ENCODE measurements around the gene CEP104.

Gene CEP104

GRCh38 chr1:3856923-3857790, at the start of gene CEP104, which contains the start of gene DFFB:
TSS of gene CEP104 (minus strand) at chr1:3857211. CDS start at chr1:3852407, 4,804 bp downstream.
TSS of gene DFFB (plus strand) at chr1:3857476. CDS start at chr1:3857604, 128 bp downstream.
- DNase-seq (ENCODE audit: insufficient read length, low spot score) = peak; percentile 97
- peak; percentile 93 for FAIRE-seq

DNA sequence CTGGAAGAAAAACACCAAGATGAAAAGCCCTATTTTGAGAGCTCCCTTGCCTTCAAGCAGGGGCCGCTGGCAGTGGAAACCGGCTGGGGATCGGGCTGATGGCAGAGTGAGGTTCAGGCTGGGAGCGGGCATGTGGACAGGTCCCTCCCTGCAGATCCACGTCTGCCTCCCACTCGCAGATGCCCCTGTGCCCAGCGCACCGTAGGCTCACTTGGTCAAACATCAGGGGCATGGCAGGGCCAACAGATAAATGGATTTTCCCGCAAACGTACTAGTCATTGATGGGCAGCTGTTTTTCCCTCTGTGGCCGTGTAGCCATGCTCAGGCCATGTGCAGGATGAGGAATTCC, 49.6 kb upstream of the CEP104 start:
- FAIRE-seq = no peak
- DNase-seq (ENCODE audit: insufficient read length, low spot score) = no peak

DNA sequence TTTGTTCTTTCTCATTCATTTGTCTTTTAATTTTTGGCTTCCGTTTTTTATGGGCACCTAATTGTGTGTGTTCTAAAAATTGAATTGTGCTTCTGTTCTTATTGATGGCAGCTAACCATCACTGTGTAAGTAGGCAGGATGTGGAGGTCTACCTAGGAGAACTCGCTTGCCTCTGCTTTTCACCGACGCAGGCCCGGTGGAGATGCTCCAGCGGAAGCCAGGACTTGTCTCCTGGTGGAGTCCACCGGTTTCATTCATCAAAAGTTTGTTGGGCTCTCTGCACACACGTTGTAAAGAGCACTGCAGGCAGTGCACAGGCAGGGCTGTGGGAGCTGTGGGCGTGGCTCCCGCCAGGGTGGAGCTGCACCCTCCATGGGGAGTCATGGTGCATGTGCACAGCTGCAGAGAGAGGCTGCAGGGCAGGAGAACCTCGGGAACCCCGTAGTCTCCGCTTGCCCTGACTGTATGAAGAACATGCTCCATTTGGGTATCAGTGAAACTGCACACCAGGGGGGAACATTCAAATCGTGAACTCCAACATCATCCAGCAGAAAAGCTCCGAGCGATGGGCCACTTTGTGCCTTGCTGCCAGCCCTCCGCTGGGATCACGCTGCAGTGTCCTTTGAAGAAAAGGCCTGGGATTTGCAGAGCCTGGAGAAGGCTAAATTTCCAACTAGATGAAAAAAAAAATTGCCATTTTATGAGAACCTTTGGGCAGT, 49.1 kb upstream of the CEP104 start:
- no peak for FAIRE-seq

DNA sequence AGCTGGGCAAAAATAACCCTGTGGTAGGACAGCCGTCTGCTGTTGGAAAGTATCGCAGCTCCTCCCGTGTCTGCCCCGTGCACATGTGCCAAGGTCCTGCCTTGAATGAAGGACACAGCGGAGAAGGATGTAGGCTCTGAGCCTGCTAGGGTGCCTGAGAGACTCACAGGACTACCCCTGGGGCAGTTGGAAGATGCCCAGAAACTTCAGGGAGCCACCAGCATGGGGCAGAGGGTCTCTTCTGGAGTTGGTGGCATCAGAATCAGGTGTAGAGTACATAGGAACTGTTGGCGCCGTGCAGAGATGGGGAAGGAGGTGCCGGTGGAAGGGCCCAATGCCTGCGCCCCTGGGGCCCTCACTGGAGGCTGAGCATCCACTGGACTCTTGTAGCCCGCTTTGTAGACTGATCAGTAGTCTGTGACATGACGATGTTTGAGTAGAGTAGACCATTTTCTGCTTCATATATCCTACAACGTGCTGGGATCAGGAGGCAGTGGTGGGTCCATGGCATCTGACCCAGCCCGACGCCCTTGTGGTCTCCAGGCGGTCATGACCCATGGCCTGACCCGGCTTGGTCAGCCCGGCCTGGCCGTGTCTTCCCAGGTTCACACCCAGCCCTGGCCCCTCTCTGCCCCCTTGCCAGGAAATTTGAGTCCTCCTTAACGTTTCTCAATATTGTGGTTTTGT, 48.4 kb upstream of the CEP104 start:
- DNase-seq (ENCODE audit: insufficient read length, low spot score) (no peak), FAIRE-seq (no peak)

More for the DNA sequence above, 49.1 kb upstream of the CEP104 start:
- no peak for DNase-seq (ENCODE audit: insufficient read length, low spot score)

DNA sequence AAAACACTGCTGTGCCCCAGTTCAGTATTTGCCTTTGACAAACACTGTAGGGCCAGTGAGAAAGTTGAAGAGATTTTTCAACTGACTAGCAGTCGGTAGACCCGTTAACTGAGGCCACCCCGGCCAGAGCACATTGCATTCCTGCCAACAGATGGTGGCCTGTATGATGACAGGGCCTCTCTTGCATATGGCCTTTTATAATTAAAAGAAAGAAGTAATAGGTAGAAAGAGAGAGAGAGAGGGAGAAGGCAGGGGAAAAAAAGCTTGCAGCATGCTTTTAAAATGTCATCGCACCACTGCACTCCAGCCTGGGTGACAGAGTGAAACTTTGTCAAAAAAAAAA, 47.8 kb upstream of the CEP104 start:
- no peak for DNase-seq (ENCODE audit: insufficient read length, low spot score)
- FAIRE-seq = no peak

- DNase-seq (ENCODE audit: insufficient read length, low spot score) = no peak
- FAIRE-seq = no peak
Observed at GRCh38 chr1:3904006-3904842, 47.2 kb upstream of the CEP104 start.

DNA sequence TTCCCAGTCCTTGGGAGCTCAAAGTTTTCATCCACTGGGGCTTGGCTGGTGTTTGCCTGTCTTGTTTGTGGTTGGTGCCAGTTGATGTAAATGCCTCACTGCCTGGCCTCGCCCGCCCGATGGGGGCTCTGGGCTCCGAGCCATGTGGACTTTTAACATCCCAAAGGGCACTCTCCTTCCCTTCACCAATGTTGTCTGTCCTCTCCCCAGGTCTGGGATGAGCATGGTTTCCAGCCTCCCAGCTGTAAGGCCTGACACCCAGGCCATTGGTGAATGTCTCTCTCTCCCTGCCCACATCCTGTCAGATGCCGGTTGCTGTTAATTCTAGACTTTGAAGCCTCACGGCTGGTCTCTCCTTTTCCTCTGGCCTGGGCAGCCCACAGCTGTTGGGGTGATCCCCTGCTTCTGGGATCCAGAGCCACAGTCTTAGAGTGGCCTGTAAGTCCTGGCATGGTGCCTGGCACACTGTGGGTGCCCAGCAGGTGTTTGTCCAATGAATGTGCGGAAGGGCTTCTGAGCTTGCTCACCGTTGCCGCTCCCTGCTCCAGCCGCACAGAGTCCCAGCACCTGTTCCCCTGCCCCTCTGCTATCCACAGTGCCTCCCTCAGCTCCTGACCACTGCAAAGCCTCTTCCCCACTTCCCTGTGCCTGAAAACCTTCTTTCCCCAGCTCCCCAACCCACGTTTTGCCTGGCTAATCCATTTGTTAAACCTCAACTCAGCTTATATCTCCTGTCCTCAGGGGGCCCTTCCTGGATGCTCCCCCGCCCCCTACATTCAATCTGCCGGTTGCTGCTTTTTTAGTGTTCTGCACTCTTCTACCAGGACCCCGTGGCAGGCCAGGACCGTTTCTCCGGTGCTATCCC, 46.4 kb upstream of the CEP104 start:
- no peak for FAIRE-seq

DNA sequence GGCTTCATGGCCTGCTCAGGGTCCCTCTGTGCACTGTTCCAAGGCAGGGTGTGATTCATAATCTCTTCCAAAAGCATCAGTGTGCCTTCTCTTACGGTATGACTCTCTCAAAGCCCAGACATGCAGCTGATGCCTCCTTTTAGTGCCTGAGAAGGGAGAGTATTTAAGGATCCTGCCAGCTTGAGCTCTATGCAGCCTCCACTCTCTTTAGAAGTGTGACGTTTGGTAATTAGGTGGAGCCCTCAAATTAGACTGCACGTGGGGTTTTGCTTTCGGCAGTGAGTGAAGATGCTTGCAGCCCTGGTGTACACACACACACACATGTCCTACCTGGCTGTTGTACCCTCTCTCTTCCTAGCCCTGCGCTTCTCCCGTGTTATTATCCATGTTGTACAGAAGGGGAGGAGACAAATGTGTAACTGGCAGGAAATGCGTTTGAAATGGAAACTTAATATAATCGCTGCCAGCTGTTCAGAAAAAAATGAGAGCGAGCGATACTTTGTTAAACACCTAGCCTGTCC, 45.6 kb upstream of the CEP104 start:
- FAIRE-seq (no peak), DNase-seq (ENCODE audit: insufficient read length, low spot score) (no peak)

More for the DNA sequence above, 46.4 kb upstream of the CEP104 start:
- DNase-seq (ENCODE audit: insufficient read length, low spot score) = no peak

DNA sequence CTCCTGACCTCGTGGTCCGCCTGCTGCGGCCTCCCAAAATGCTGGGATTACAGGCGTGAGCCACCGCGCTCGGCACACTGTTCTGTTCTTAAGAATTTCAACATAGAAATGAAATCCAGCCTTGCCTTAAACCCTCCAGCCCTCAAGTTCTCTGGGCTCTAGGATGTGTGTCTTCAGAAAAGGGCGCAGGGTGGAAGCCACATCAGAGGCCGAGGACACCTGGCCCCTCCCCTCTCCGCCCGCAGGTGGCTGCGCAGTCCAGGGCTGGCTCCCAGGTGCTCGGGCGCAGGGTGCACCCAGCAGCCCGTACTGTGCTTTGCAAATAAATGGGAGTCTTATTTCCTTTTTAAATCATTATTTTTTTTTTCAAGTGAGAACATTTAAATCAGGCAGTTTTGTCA, 45.1 kb upstream of the CEP104 start:
- FAIRE-seq (no peak), DNase-seq (ENCODE audit: insufficient read length, low spot score) (no peak)

DNA sequence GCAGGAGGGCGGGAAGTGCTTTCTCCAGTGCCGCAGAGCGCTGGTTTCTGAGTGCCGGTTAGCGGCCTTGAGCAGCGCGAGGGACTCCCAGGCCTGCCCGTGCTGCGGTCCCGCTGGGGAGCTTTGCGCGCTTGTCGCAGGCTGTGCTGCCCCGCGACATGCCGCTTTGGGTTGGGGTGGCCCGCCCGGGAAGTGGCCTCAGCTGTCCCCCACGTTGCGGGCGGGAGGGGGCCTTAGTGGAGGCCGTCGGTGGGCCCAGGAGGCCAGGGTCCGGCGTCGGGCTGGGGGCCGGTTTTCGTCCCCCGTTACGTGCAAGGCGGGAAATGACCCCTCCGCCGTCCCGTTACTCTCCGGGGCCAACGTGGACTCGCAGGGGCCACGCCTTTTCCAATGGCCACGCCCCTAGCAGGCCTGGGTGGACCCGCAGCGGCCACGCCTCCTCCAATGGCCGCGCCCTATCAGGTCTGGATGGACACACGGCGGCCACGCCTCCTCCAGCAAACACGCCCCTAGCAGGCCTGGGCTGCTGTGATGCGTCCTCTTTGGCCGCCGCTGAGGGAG, 44.0 kb upstream of the CEP104 start:
- FAIRE-seq = peak; percentile 97
- peak; percentile 92 for DNase-seq (ENCODE audit: insufficient read length, low spot score)

DNA sequence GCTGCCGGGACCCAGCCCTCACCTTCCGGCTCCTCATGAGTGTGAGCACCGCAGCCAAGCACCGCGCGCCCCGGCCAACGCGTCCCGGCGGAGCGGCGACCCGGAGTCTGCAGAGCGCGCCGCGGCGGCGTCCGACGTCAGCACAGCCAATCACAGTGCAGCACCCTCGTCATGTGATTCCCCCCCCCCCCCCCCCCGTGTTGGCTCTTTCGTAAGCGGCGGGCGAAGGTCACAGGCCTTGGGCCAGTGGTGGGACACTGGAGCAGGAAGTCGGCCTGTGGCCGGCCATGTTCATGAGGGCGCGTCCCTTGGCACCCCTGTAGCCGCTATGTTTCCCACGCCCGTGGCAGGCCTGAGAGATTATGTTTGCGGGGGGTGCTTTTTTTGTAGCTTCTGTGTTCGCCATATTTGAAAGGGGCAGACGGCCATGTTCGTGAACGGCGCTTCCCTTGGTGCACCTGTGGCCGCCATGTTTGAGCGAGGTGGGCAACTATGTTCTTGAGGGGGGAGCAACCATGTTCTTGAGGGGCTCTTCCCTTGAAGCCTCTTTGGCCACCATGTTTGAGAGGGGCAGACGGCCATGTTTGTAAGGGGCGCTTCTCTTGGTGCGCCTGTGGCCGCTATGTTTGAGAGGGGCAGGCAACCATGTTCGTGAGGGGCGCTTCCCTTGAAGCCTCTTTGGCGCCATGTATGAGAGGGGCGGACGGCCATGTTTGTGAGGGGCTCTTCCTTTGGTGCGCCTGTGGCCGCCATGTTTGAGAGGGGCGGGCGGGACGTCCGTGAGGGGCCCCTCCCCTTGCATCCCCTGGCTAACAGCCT, 43.3 kb upstream of the CEP104 start, which contains the start of gene C1orf174:
TSS of gene C1orf174 (minus strand) at position 123 of the 819 bp plus-strand sequence. CDS start at position 37, 86 bp downstream.
- DNase-seq (ENCODE audit: insufficient read length, low spot score) (peak; percentile 93), FAIRE-seq (peak; percentile 88)

DNA sequence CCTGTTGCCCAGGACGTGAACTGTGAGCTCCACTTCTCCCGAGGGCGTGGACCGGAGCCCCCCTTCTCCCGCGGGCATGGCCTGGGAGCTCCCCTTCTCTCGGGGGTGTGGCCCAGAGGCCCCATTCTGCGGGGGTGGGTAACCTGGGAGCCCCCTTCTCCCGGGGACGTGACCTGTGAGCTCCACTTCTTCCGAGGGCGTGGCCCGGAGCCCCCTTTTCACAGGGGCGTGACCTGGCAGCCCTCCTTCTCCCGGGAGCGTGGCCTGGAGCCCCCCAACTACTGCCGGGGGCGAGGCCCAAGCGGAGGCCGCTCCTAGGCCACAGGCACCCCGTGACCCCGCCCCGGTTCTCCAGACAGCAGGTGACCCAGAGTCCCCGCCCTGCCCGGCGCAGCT, 42.7 kb upstream of the CEP104 start:
- DNase-seq (ENCODE audit: insufficient read length, low spot score) (no peak), FAIRE-seq (no peak)

GRCh38 chr1:3898994-3899753, 42.2 kb upstream of the CEP104 start:
- peak; percentile 16 for FAIRE-seq
- peak; percentile 40 for DNase-seq (ENCODE audit: insufficient read length, low spot score)

DNA sequence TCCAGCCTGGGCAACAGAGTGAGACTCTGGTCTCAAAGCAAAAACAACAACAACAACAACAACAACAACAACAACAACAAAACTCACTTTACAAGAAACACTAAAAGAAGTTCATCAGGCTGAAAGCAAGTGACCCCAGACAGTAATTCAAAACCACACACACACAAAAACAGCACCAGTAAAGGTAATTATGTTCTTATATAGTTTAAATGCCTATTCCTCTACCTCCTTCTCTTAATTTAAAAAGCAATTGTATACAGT, 41.4 kb upstream of the CEP104 start:
- DNase-seq (ENCODE audit: insufficient read length, low spot score) (no peak), FAIRE-seq (no peak)

GRCh38 chr1:3896396-3897000, 39.5 kb upstream of the CEP104 start:
- no peak for DNase-seq (ENCODE audit: insufficient read length, low spot score)
- FAIRE-seq = no peak

GRCh38 chr1:3895951-3896325, 38.9 kb upstream of the CEP104 start:
- no peak for DNase-seq (ENCODE audit: insufficient read length, low spot score)
- no peak for FAIRE-seq

DNA sequence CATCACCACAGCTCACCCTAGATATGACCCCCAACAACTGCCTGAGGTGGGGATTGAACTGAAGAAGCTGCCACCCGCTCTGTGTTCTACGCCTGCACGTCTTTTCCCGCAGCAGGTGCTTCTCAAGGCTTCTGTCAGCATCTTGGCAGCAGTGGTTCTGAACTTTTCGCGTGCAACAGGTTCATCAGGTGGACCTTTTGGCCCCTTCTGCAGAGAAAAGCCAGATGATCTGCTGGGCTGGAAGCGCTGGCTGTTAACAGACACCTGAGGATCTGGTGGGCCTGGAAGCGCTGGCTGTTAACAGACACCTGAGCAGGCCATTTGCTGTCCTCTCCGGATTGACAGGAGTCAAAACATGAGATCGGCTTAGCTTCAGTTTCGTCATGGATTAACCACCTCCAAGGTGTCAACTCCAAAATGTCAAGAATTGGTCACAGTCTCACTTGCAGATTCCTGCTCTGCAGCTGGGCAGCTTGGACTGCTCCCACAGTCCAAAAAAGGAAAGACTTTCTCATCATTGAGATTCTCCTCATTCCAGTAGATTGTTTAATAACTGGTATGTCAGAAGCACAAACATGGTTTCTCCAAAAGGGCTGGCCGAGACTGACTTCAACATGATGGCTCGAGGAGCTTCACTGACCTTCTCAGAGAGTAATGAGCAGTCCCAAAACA, 38.4 kb upstream of the CEP104 start:
- FAIRE-seq = no peak
- no peak for DNase-seq (ENCODE audit: insufficient read length, low spot score)
